Panc1 (cell line): ENCODE data around the gene MAP3K14.
A peak's percentile ranks its signal among the peaks of the same experiment; 100 is the strongest.

Experiments used
- POLR2AphosphoS5 ChIP-seq: IDR thresholded peaks from 2 replicates; pipeline ENCODE4 v1.6.1; 2012; ENCODE audit warnings: mild to moderate bottlenecking, low read depth, low read length, moderate library complexity
- TCF7L2 ChIP-seq: IDR thresholded peaks from 2 replicates; pipeline ENCODE4 v1.6.1; 2011; ENCODE audit warnings: mild to moderate bottlenecking, low read depth, low read length, inconsistent platforms
- TF ChIP-seq, protein P1 (sequence below): fragments of 450-650 bp; IDR thresholded peaks from 2 replicates; pipeline ENCODE4 v1.5.1; 2017; ENCODE audit warnings: mild to moderate bottlenecking

DNA sequence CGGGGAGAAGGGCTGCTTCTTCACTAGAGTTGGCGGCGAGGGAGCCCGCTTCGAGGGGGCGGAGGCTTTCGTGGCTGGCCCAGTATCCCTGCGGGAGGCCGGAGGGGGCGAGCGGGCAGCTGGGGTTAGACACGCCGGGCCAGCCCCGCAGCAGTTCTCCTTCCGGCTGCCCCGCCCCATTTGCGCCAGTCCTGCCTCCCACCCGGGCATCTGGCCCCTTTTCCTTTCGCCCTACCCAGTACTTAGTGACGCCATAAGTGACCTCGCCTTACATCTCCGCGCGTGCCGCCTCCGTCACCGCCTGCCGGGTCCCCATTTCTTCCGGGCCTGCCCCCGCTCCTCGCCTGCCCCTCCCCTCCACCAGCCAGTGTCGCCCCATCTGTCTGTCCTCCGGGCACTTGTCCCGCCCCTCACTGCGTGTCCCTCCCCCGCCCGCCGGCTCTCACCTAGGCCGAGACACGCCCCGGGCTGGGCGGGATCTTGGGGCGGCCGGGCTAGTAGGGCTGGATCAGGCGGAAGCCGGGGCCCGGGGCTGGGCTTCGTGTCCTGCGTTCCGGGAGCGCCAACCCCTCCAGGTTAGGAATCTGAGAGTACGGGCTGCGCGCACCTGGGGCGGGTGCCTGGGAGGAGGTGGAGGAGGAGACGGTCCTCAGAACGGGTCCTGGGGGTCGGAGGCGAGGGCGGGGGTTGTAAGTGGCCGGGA is 69.2 kb downstream of the MAP3K14 start:
- TF ChIP-seq TCF7L2 (no peak), POLR2AphosphoS5 (peak; percentile 58)
- TF ChIP-seq, protein P1, sequence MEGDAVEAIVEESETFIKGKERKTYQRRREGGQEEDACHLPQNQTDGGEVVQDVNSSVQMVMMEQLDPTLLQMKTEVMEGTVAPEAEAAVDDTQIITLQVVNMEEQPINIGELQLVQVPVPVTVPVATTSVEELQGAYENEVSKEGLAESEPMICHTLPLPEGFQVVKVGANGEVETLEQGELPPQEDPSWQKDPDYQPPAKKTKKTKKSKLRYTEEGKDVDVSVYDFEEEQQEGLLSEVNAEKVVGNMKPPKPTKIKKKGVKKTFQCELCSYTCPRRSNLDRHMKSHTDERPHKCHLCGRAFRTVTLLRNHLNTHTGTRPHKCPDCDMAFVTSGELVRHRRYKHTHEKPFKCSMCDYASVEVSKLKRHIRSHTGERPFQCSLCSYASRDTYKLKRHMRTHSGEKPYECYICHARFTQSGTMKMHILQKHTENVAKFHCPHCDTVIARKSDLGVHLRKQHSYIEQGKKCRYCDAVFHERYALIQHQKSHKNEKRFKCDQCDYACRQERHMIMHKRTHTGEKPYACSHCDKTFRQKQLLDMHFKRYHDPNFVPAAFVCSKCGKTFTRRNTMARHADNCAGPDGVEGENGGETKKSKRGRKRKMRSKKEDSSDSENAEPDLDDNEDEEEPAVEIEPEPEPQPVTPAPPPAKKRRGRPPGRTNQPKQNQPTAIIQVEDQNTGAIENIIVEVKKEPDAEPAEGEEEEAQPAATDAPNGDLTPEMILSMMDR: no peak
